ENCODE results near the gene TIMM17A. TPM values are rescaled to one million over a fixed set of nuclear protein-coding genes. Genes with fewer than 3 reads are reported as not detected.

TIMM17A gene
- total RNA-seq (2021): 55.7 and 60.4 TPM in 2 replicates
- percentile 96 among the genes with signal in this experiment for Bru-seq, nascent RNA
- percentile 89 among the genes with signal in this experiment for BruChase-seq, experiment 1, labeled RNA remaining after a 2-hour chase
- percentile 94 among the genes with signal in this experiment for BruChase-seq, experiment 2, labeled RNA remaining after a 6-hour chase
- long read RNA-seq, transcript TIMM17A-201 (6 exons, 1,659 nt): major isoform, 139 of 168 reads
- long read RNA-seq, partial matches to known transcripts: 5 of 168 reads
- long read RNA-seq, other reads (novel, unspliced or antisense): 24 of 168 reads

DNA sequence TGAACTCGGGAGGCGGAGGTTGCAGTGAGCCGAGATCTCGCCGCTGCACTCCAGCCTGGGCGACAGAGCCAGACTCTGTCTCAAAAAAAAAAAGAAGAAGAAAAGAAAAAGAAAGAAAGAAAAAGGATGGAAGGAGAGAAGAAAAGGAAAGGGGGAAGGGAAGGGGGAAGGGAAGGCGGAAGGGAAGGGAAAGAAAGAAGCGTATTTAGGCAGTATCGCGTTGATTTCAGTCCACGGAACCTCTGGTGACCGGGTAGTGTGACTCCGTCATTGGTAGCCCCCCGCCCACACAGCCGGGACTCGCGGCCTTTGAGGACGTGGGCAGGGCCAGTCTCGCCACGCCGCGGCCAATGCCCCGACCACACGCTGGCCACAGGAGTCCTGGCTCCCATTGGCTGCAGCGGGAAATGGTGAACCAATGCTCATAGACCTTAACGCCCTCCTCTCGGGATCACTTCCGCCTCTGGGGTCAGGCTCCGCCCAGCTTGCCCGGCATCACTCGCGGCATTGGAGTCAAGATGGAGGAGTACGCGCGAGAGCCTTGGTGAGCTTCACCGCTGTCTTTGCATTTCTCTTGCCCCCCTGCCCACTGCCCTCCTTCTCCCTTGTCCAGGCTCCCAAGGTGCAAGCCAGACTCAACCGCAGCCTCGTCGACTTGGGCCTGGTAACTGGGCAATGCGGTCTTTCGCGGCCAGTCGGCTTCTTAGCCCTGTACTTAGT lies at the start of gene TIMM17A:
Gene TIMM17A (plus strand): TSS at position 495 of the 720 bp plus-strand sequence. CDS start 24 bp downstream, at position 519.
- Histone ChIP-seq H3K36me3 (ENCODE audit: low read depth) (peaks cover 21% of the 10 kb centered on the region), H3K4me1 (replicated peaks; ENCODE audit: insufficient read depth) (peaks cover 10% of the 10 kb centered on the region; the same call in 1 of the 2 replicates), H2AFZ (peak within 1 kb of the TSS; percentile 84), H3K27me3 (ENCODE audit: insufficient read depth, low read depth) (no peaks in the 10 kb centered on the region), H3K79me2 (ENCODE audit: low read depth) (peaks cover 49% of the 10 kb centered on the region), H4K20me1 (ENCODE audit: insufficient read depth) (peaks cover 5% of the 10 kb centered on the region; the same call in 1 of the 2 replicates), H3K9me3 (ENCODE audit: insufficient read depth, low read depth) (no peaks in the 10 kb centered on the region), H3K4me2 (peak within 1 kb of the TSS; percentile 86), H3K27ac (peak within 1 kb of the TSS; percentile 83), H3F3A (ENCODE audit: insufficient read depth, low read depth) (peaks cover 20% of the 10 kb centered on the region), H3K4me3 (peak within 1 kb of the TSS; percentile 92), H3K9me2 (ENCODE audit: insufficient read depth) (no peaks in the 10 kb centered on the region)
- peak; percentile 95 for DNase-seq
- no peak for TF ChIP-seq EZH2 (IDR thresholded peaks at IDR 0.05; ENCODE audit: low read depth)
- TF ChIP-seq, protein P1, sequence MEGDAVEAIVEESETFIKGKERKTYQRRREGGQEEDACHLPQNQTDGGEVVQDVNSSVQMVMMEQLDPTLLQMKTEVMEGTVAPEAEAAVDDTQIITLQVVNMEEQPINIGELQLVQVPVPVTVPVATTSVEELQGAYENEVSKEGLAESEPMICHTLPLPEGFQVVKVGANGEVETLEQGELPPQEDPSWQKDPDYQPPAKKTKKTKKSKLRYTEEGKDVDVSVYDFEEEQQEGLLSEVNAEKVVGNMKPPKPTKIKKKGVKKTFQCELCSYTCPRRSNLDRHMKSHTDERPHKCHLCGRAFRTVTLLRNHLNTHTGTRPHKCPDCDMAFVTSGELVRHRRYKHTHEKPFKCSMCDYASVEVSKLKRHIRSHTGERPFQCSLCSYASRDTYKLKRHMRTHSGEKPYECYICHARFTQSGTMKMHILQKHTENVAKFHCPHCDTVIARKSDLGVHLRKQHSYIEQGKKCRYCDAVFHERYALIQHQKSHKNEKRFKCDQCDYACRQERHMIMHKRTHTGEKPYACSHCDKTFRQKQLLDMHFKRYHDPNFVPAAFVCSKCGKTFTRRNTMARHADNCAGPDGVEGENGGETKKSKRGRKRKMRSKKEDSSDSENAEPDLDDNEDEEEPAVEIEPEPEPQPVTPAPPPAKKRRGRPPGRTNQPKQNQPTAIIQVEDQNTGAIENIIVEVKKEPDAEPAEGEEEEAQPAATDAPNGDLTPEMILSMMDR (conservative IDR thresholded peaks at IDR 0.05): no peak
- ChIA-PET POLR2A (ENCODE audit: unreplicated experiment) (interaction anchor here (0.6 to 1.0 kb wide), 5 partner anchors 13 to 126 kb away, joined by 3 to 8 read pairs (median 5); no protein-coding TSS in a partner anchor), CTCF (interaction anchor here (0.6 kb wide), 2 partner anchors 59 to 68 kb away, joined by 3 read pairs; no protein-coding TSS in a partner anchor)
- BruUV-seq (replicated peaks): no TSS peak
- intact Hi-C loops (cut with micrococcal nuclease; ENCODE audit: unreplicated experiment): loop anchor here (1.0 kb wide), 1 partner anchor 58 kb away; no protein-coding TSS in a partner anchor

DNA sequence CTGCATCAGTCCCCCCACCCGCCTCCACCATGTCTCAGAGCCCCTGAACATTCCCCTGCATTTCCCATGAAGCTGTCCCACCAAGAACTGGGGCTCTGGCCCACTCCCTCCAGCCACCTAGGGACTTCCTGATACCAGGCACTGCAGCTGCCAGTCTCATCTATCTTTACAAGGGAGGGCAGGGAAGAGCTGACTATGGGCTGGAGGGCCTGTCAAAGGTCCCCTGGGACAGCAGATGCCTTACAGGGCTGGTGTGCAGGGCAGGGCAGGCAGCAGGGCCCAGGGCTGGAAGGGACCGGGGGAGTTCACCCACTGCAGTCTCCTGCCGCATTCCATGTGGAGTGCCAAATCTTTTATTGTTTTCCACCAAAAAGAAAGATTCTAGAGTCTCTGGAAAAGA lies 49.0 kb upstream of the TIMM17A start:
- no peaks in the 10 kb centered on the region for H3K9me3 ChIP-seq (ENCODE audit: insufficient read depth, low read depth)
- no peaks in the 10 kb centered on the region for H3K36me3 ChIP-seq (ENCODE audit: low read depth)
- no peaks in the 10 kb centered on the region for H3K79me2 ChIP-seq (ENCODE audit: low read depth)
- H3K27me3 ChIP-seq (ENCODE audit: insufficient read depth, low read depth): no peaks in the 10 kb centered on the region
- H3F3A ChIP-seq (ENCODE audit: insufficient read depth, low read depth): no peaks in the 10 kb centered on the region
- intact Hi-C loops (cut with micrococcal nuclease; ENCODE audit: unreplicated experiment): no loop called here
- H4K20me1 ChIP-seq (ENCODE audit: insufficient read depth): no peaks in the 10 kb centered on the region
- DNase-seq: no peak
- no peak overlapping the region for H3K4me3 ChIP-seq
- no peaks in the 10 kb centered on the region for H3K4me1 ChIP-seq (replicated peaks; ENCODE audit: insufficient read depth)
- no peaks in the 10 kb centered on the region for H3K9me2 ChIP-seq (ENCODE audit: insufficient read depth)
- no peak overlapping the region for H3K4me2 ChIP-seq
- CTCF ChIA-PET: interaction anchor here (0.5 kb wide), 1 partner anchor 1746 kb away, joined by 3 read pairs; no protein-coding TSS in a partner anchor
- H3K27ac ChIP-seq: no peak overlapping the region
- TF ChIP-seq EZH2 (IDR thresholded peaks at IDR 0.05; ENCODE audit: low read depth): no peak
- TF ChIP-seq, protein P1 (conservative IDR thresholded peaks at IDR 0.05): no peak
- no peak overlapping the region for H2AFZ ChIP-seq
- POLR2A ChIA-PET (ENCODE audit: unreplicated experiment): no interaction called here
- BruUV-seq (replicated peaks): no TSS peak

DNA sequence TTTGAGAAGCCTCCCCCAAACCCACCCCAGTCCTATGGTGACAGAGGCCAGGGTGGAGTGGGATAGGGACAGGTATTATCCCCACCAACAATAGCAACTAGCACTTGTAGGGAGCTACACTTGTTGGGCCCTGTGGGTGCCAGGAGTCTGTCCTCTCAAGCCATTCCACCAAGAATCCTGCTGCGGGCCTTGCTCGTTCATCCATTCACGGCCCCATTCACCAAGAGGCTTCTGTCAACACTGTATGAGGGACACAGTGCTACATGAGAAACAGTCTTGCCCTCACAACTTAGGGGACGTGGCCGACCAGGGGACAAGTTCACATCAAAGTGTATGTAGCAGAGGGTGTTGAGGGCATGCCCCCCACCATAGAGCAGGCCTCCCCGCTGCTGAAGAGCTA lies 47.7 kb upstream of the TIMM17A start:
- H3K9me2 ChIP-seq (ENCODE audit: insufficient read depth): no peaks in the 10 kb centered on the region
- no peaks in the 10 kb centered on the region for H4K20me1 ChIP-seq (ENCODE audit: insufficient read depth)
- H3K4me3 ChIP-seq: no peak overlapping the region
- BruUV-seq (replicated peaks): no TSS peak
- no peaks in the 10 kb centered on the region for H3K27me3 ChIP-seq (ENCODE audit: insufficient read depth, low read depth)
- H3K36me3 ChIP-seq (ENCODE audit: low read depth): no peaks in the 10 kb centered on the region
- intact Hi-C loops (cut with micrococcal nuclease; ENCODE audit: unreplicated experiment): no loop called here
- no peaks in the 10 kb centered on the region for H3F3A ChIP-seq (ENCODE audit: insufficient read depth, low read depth)
- H3K79me2 ChIP-seq (ENCODE audit: low read depth): no peaks in the 10 kb centered on the region
- no peak overlapping the region for H3K4me2 ChIP-seq
- no peak overlapping the region for H2AFZ ChIP-seq
- no peak overlapping the region for H3K27ac ChIP-seq
- H3K4me1 ChIP-seq (replicated peaks; ENCODE audit: insufficient read depth): peaks cover under 1% of the 10 kb centered on the region; the same call in 1 of the 2 replicates
- no peak for DNase-seq
- TF ChIP-seq, protein P1 (conservative IDR thresholded peaks at IDR 0.05): no peak
- no peak for TF ChIP-seq EZH2 (IDR thresholded peaks at IDR 0.05; ENCODE audit: low read depth)
- POLR2A ChIA-PET (ENCODE audit: unreplicated experiment): no interaction called here
- no peaks in the 10 kb centered on the region for H3K9me3 ChIP-seq (ENCODE audit: insufficient read depth, low read depth)
- CTCF ChIA-PET: no interaction called here
